Activated naive CD4-positive, alpha-beta T cell treated with anti-CD3 and anti-CD28 coated beads, Interleukin-2, amount 50 U/mL, for 24 hours (primary cell): ENCODE results near the gene TDRD7.
"Not testable (repeated sequence)": the region's sequence is repeated elsewhere in the genome, so short reads cannot be mapped to it uniquely, and the experiment has no call there.

Experiments
- H3K27ac Mint-ChIP-seq: one replicate; pipeline ENCODE4 v1.8.0; 2021; ENCODE audit warnings: mild to moderate bottlenecking, mixed read lengths
- H3K27me3 Mint-ChIP-seq: one replicate; pipeline ENCODE4 v1.8.0; 2021; ENCODE audit warnings: mixed read lengths
- H3K36me3 Mint-ChIP-seq: one replicate; pipeline ENCODE4 v1.8.0; 2021; ENCODE audit warnings: mixed read lengths
- H3K4me1 Mint-ChIP-seq: one replicate; pipeline ENCODE4 v1.8.0; 2021; ENCODE audit warnings: mixed read lengths
- H3K4me3 Mint-ChIP-seq: one replicate; pipeline ENCODE4 v1.8.0; 2021; ENCODE audit warnings: mild to moderate bottlenecking, mixed read lengths
- H3K9me3 Mint-ChIP-seq: one replicate; pipeline ENCODE4 v1.8.0; 2021; ENCODE audit warnings: mixed read lengths

TDRD7 gene

DNA sequence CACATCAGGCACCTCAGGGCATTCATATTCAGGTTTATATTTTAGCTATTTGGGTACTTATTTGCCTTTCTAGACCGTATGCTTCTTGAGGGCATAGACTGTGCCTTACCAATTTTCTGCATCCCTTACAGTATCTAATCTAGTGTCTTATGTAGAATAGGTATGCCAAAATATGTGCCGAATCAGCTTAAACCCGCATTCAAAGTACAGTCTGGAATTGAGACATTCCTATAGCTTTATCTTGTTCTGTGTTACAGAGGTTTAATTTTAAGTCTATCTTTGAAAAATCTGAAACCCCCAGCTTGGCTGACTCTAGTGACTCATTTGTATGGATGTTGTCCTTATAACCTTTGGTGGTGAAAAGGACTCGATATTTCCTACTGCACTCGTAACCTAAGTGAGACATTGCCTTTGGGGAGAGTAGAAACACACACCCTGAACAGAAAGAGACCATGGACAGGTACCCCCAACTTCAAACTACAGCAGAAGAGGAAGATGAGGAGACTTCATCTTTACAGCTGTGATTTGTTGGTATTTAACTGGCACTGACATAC is 62.6 kb downstream of the TDRD7 start:
- no peaks in the 10 kb centered on the region for H3K9me3 Mint-ChIP-seq
- no peaks in the 10 kb centered on the region for H3K27me3 Mint-ChIP-seq
- no peaks in the 10 kb centered on the region for H3K4me1 Mint-ChIP-seq
- no peak overlapping the region for H3K27ac Mint-ChIP-seq
- peaks cover 26% of the 10 kb centered on the region for H3K36me3 Mint-ChIP-seq
- H3K4me3 Mint-ChIP-seq, result no peak overlapping the region

DNA sequence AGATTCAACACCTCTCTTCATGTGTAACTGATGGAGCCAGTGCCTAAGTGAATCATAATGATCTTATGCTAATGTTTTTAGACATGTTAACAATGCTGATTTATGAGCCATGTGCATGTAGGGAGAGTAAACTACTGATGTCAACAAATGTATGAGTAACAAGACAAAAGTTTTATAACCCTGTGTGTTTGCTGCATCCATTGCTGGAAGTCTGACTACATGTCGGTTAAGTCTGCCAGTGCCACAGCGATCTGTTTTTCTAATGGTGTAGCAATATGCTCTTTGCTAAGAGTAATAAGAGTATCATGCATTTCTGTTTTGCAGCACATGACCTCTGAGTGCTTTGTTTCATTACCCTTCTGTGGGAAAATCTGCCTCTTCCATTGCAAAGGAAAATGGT is 63.2 kb downstream of the TDRD7 start:
- peaks cover 25% of the 10 kb centered on the region for H3K36me3 Mint-ChIP-seq

DNA sequence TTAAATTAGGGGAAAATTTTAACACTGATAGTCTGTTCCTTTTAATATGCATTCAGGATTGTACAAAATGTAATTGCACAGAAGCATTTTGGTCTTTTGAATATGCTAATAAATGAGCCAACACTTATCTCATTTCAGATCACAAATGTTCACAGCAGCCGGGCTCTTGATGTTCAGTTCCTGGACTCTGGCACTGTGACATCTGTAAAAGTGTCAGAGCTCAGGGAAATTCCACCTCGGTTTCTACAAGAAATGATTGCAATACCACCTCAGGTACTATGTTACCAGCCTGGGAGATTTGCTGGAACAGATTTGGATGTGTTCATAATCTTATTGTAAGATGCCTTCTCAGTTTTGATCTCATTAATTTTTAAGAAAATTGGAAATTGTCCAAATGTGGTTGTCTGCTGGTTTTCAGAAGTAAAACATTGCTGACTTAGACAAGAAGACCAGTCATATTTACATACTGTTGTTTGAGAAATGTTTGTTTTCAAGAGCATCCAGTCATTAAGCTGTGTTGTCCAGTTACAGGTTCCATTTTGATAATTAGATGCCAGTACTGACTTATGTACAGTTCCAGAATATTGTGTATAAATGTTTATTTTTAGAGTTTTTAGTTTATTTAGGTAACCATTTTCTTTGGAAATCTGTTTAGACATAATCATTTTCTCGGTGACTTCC is 66.5 kb downstream of the TDRD7 start:
- H3K27me3 Mint-ChIP-seq, result no peaks in the 10 kb centered on the region
- H3K9me3 Mint-ChIP-seq, result no peaks in the 10 kb centered on the region
- H3K4me3 Mint-ChIP-seq, result no peak overlapping the region
- H3K4me1 Mint-ChIP-seq, result no peaks in the 10 kb centered on the region
- peaks cover 38% of the 10 kb centered on the region for H3K36me3 Mint-ChIP-seq
- H3K27ac Mint-ChIP-seq, result no peak overlapping the region

More for the DNA sequence above, 63.2 kb downstream of the TDRD7 start:
- Mint-ChIP-seq H3K27me3 (no peaks in the 10 kb centered on the region), H3K9me3 (no peaks in the 10 kb centered on the region), H3K27ac (no peak overlapping the region), H3K4me3 (no peak overlapping the region), H3K4me1 (no peaks in the 10 kb centered on the region)

DNA sequence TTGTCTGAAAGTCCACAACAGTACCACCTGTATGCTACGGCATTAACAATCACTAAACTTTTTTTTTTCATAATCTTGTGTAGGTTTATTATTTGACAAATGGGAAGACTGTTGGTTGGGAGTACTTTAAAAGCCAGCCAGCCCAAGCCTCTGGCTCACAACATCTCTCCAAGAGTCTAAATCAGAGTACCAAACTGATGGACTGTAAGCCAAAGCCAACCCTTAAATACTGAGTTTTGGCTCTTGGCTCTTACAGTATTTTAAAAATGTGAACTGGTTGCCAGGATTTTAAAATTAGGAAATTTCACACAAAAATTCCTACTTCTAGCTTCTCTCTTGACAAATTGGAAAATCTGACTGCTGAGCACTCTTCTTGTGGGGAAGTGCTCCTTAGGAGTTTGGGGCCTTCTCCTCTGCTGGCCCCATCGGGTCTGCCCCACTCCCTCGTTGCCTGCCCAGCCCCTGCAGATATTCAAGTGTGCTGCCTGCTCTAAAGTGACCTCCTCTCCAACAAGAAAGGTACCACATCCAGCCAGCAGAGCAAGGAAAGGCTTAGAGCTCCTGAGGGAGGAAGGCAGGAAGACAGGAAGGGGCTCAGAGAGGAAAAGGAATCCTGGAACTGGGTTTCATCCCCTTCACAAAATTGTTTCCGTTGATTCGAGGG is 67.7 kb downstream of the TDRD7 start:
- Mint-ChIP-seq H3K9me3 (no peaks in the 10 kb centered on the region), H3K4me1 (no peaks in the 10 kb centered on the region), H3K4me3 (no peak overlapping the region), H3K27me3 (no peaks in the 10 kb centered on the region), H3K27ac (no peak overlapping the region), H3K36me3 (peaks cover 34% of the 10 kb centered on the region)

DNA sequence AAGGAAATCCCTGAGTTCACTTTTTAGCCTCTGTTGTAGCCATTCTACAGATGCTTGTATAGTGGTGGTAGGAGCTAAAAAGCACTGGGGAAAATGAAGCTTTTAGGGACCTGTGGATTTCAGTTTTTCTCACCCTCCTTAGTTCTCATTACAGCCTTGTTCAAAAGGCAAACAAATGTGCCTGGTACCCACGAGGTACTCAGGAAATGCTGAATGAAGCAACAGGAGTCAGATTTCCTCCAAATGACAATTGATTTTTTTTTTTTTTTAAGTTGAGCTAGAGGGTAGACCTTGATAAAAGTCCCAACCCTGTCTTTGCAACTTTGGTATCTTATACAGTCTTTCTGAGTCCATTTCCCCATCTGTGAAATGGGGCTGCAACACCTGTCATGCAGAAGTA is 68.3 kb downstream of the TDRD7 start:
- no peaks in the 10 kb centered on the region for H3K27me3 Mint-ChIP-seq
- H3K4me1 Mint-ChIP-seq, result no peaks in the 10 kb centered on the region
- H3K36me3 Mint-ChIP-seq, result peaks cover 31% of the 10 kb centered on the region
- H3K9me3 Mint-ChIP-seq, result no peaks in the 10 kb centered on the region
- H3K4me3 Mint-ChIP-seq, result no peak overlapping the region
- no peak overlapping the region for H3K27ac Mint-ChIP-seq

DNA sequence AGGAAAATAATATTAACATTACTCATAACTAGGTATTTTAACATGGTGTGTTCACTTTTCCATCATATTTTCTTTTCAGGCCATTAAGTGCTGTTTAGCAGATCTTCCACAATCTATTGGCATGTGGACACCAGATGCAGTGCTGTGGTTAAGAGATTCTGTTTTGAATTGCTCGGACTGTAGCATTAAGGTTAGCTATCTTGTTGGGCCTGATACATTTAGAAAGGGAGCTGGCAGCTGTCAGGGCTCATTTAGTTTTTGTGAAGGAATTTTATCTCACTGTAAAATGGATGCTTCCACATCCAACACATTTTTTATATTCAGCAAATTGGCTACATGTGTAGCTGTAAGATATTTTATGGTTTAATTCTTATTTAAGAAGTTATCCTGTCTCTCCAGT is 68.9 kb downstream of the TDRD7 start:
- Mint-ChIP-seq H3K36me3 (peaks cover 33% of the 10 kb centered on the region), H3K4me1 (no peaks in the 10 kb centered on the region), H3K4me3 (no peak overlapping the region), H3K9me3 (no peaks in the 10 kb centered on the region), H3K27ac (no peak overlapping the region), H3K27me3 (no peaks in the 10 kb centered on the region)

DNA sequence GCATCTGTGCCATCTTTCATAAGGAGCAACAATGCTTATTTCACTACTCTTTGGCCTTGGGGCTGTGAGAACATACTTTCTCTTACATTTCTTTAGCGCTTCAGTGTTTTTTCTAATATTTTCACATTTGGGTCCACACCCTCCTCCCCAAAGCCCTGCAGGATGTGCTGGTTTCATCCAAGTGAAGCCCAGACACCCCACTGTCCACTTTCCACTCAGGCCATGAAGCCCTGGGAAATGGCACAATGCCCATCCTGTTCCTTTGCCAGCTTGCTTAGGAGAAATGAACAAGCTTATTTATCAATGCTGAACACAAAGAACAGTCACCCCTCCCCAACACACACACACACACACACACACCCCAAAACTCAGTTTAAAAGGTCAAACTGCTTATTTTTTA is 72.2 kb downstream of the TDRD7 start:
- Mint-ChIP-seq H3K4me1 (no peaks in the 10 kb centered on the region), H3K27me3 (no peaks in the 10 kb centered on the region), H3K9me3 (no peaks in the 10 kb centered on the region), H3K4me3 (no peak overlapping the region), H3K27ac (no peak overlapping the region), H3K36me3 (peaks cover 53% of the 10 kb centered on the region)

DNA sequence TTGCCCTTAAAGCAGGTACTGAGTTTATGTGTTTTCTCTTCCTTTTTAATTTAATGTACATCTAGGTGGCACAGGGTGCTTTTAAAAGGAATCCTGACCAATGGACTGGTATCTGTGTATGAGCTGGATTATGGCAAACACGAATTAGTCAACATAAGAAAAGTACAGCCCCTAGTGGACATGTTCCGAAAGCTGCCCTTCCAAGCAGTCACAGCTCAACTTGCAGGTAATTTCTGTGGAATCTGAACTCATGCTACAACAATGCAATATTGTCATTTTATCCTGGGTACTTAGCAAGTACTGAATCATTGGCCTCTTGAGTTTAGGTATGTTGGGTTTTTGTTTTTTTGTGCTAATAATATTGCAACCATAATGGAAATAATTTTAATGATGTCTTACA is 75.2 kb downstream of the TDRD7 start:
- no peaks in the 10 kb centered on the region for H3K27me3 Mint-ChIP-seq
- peaks cover 58% of the 10 kb centered on the region for H3K36me3 Mint-ChIP-seq
- H3K9me3 Mint-ChIP-seq, result no peaks in the 10 kb centered on the region
- H3K4me1 Mint-ChIP-seq, result no peaks in the 10 kb centered on the region
- H3K4me3 Mint-ChIP-seq, result no peak overlapping the region
- H3K27ac Mint-ChIP-seq, result no peak overlapping the region

DNA sequence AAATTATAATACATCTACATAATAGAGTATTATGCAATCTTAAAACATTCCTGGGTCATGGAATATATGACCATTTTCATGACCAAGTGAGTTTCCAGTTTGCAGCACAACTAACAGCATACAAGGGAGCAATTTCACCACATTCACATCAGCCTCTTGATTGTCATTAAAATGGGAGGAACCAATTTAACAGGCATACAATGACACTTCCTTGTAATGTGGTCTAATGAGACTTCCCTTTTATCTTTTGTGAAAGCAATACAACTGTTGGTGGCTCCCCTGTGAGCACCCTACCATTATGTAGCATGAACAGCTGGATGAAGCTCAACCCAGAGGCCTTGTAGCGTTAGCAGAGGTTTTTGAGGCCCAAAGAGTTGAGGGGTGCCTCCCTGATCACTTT is 76.0 kb downstream of the TDRD7 start:
- no peaks in the 10 kb centered on the region for H3K27me3 Mint-ChIP-seq
- H3K36me3 Mint-ChIP-seq, result peaks cover 55% of the 10 kb centered on the region
- no peak overlapping the region for H3K27ac Mint-ChIP-seq

DNA sequence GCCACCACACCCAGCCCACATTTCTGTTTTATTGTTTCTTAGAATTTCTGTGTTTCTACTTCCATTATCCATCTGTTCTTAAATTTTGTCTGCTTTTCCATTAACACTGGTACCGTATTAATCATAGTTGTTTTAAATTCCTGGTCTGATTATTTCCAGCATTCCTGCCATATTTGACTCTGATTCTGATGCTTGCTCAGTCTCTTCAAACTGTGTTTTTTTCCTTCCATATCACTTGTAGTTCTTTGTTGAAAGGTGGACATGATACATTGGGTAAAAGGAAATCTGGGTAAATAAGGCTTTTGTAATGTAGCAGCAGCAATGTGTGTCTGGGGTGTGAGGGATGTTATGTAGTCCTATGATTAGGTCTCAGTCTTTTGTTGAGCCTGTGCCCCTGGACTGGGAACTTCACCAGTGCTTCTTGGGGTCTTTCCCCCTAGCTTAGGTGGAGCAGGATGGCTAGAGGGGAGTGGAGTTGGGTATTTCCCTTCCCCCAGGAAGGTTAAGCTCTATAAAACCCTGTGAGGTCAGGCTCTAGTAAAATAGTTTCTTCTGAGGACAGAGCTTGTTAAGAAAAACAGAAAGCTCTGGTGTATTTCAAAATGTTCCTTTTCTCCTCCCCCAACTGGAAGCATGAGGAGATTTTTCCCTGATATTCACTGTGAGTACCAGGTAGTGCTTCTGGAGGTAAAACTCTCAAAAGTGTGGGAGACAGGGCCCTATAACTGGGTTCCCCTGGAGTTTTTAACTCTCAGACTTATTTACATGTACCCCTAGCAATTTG is 79.5 kb downstream of the TDRD7 start:
- Mint-ChIP-seq H3K9me3 (no peaks in the 10 kb centered on the region), H3K4me3 (no peak overlapping the region), H3K36me3 (peaks cover 50% of the 10 kb centered on the region), H3K27ac (no peak overlapping the region), H3K4me1 (no peaks in the 10 kb centered on the region), H3K27me3 (no peaks in the 10 kb centered on the region)

More for the DNA sequence above, 76.0 kb downstream of the TDRD7 start:
- no peak overlapping the region for H3K4me3 Mint-ChIP-seq
- H3K9me3 Mint-ChIP-seq, result no peaks in the 10 kb centered on the region
- no peaks in the 10 kb centered on the region for H3K4me1 Mint-ChIP-seq

DNA sequence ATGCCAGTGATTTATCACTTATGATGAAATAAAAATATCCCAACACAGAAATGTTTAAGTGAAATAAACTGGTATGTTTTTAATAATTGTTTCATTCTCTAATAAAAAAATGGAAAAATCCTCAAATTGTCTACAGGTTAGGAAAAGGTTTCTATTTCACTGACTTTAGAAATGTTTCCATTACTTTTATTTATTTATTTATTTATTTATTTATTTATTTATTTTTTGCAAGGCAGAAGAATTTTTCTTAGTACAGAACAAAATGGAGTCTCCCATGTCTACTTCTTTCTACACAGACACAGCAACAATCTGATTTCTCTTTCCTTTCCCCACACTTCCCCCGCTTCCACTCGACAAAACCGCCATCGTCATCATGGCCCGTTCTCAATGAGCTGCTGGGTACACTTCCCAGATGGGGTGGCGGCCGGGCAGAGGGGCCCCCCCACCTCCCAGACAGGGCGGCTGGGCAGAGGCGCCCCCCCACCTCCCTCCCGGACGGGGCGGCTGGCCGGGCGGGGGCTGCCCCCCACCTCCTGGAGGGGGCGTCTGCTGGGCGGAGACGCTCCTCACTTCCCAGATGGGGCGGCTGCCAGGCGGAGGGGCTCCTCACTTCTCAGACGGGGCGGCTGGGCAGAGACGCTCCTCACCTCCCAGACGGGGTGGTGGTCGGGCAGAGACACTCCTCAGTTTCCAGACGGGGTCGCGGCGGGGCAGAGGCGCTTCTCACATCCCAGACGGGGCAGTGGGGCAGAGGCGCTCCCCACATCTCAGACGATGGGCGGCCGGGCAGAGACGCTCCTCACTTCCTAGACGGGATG is 85.9 kb downstream of the TDRD7 start:
- not testable (repeated sequence) for H3K27ac Mint-ChIP-seq, H3K9me3 Mint-ChIP-seq, H3K4me3 Mint-ChIP-seq
- peaks cover 12% of the 10 kb centered on the region for H3K4me1 Mint-ChIP-seq
- H3K27me3 Mint-ChIP-seq, result peaks cover 16% of the 10 kb centered on the region
- H3K36me3 Mint-ChIP-seq, result peaks cover 16% of the 10 kb centered on the region

DNA sequence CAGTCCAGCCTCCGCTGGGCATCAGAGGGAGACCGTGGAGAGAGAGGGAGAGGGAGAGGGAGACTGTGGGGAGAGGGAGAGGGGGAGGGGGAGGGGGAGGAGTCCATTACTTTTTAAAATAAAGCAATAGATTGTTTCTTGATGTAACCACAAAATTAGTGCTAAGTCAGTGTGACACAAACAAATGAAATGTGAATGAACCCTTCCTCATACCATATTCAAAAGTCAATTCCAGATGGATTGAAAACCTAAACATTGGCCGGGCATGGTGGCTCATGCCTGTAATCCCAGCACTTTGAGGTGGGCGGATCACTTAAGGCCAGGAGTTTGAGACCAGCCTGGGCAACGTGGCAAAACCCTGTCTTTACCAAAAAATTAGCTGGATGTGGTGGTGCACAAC is 87.0 kb downstream of the TDRD7 start:
- H3K27me3 Mint-ChIP-seq, result peaks cover 27% of the 10 kb centered on the region
- not testable (repeated sequence) for H3K9me3 Mint-ChIP-seq, H3K4me3 Mint-ChIP-seq, H3K27ac Mint-ChIP-seq
- peaks cover 14% of the 10 kb centered on the region for H3K36me3 Mint-ChIP-seq
- peaks cover 21% of the 10 kb centered on the region for H3K4me1 Mint-ChIP-seq

DNA sequence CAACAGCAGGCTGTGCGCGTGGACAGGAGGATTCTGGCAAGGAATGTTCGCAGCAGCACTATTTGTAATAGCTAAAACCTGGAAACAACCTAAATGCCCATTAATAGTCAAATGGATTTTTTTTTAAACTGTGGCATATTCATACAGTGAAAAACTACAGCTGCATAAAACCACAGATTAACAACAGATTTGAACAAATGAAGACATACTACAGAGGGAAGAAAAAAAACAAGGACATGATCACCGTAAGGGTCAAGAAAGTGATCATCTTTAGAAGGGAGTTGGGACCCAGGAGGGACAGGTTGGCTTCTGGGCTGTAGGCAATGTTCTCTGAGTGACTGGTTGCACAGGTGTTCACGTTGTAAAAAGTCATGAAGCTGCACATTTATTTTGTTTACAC is 88.4 kb downstream of the TDRD7 start:
- Mint-ChIP-seq H3K27me3 (peaks cover 36% of the 10 kb centered on the region), H3K4me3 (peak overlapping the region; percentile 76), H3K4me1 (peaks cover 21% of the 10 kb centered on the region), H3K27ac (no peak overlapping the region), H3K9me3 (no peaks in the 10 kb centered on the region), H3K36me3 (peaks cover 14% of the 10 kb centered on the region)

DNA sequence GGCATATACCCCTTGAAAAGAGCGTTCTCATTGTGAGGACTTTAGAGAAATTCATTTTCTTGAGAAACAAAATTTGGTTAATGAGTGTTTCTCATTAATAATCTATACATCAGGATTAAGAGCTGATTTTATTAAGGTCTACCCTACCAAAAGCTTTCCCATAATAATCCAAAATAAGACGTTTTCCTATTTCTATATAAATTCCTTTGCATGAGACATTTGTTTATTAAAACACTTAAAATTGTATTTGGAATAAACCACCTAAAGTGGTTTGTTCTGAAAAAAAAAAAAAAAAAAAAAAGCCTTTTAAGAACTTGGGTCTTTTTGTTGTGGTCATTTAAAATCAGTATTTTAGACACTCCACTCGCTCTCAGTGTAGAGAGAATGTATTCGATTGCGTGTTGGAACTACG is 88.9 kb downstream of the TDRD7 start:
- peaks cover 36% of the 10 kb centered on the region for H3K27me3 Mint-ChIP-seq

More for the DNA sequence above, 88.9 kb downstream of the TDRD7 start:
- H3K4me1 Mint-ChIP-seq, result peaks cover 21% of the 10 kb centered on the region
- no peak overlapping the region for H3K27ac Mint-ChIP-seq
- peak overlapping the region; percentile 76 for H3K4me3 Mint-ChIP-seq
- H3K9me3 Mint-ChIP-seq, result no peaks in the 10 kb centered on the region
- H3K36me3 Mint-ChIP-seq, result peaks cover 11% of the 10 kb centered on the region
